Measurements from ENCODE around the gene ZNF138.
"Not testable (repeated sequence)": the region's sequence is repeated elsewhere in the genome, so short reads cannot be mapped to it uniquely, and the experiment has no call there.

Gene ZNF138

GRCh38 chr7:64794171-64794844, at the start of gene ZNF138:
ZNF138 (plus strand) TSS chr7:64794428; CDS start chr7:64794569, 141 bp downstream.
- DNase-seq: peak; percentile 93

- no peak for DNase-seq
Observed at GRCh38 chr7:64744680-64745079, 49.5 kb upstream of the ZNF138 start.

GRCh38 chr7:64747802-64748201, 46.4 kb upstream of the ZNF138 start:
- no peak for DNase-seq

- no peak for DNase-seq
Observed at GRCh38 chr7:64753032-64753431, 41.2 kb upstream of the ZNF138 start.

- no peak for DNase-seq
Observed at GRCh38 chr7:64755865-64756264, 38.4 kb upstream of the ZNF138 start.

- DNase-seq: no peak
Observed at GRCh38 chr7:64758151-64758550, 36.1 kb upstream of the ZNF138 start.

GRCh38 chr7:64768824-64769223, 25.4 kb upstream of the ZNF138 start:
- DNase-seq: no peak

GRCh38 chr7:64774204-64774842, 19.9 kb upstream of the ZNF138 start:
- DNase-seq: no peak

GRCh38 chr7:64775289-64775688, 18.9 kb upstream of the ZNF138 start:
- DNase-seq: no peak

GRCh38 chr7:64784842-64785241, 9.4 kb upstream of the ZNF138 start:
- not testable (repeated sequence) for DNase-seq

GRCh38 chr7:64787295-64787694, 6.9 kb upstream of the ZNF138 start:
- DNase-seq: no peak

- not testable (repeated sequence) for DNase-seq
Observed at GRCh38 chr7:64789241-64789640, 5.0 kb upstream of the ZNF138 start.

- no peak for DNase-seq
Observed at GRCh38 chr7:64793106-64793755, 997 bp upstream of the ZNF138 start.

- no peak for DNase-seq
Observed at GRCh38 chr7:64795176-64795575, 948 bp downstream of the ZNF138 start.

GRCh38 chr7:64799169-64799568, 4.9 kb downstream of the ZNF138 start:
- DNase-seq: not testable (repeated sequence)

- no peak for DNase-seq
Observed at GRCh38 chr7:64802699-64803098, 8.5 kb downstream of the ZNF138 start.

- peak; percentile 35 for DNase-seq
Observed at GRCh38 chr7:64807731-64808365, 13.6 kb downstream of the ZNF138 start.

- DNase-seq: no peak
Observed at GRCh38 chr7:64811767-64812166, 17.5 kb downstream of the ZNF138 start.

GRCh38 chr7:64830926-64831325, 36.7 kb downstream of the ZNF138 start:
- no peak for DNase-seq

GRCh38 chr7:64832136-64832535, 37.9 kb downstream of the ZNF138 start:
- DNase-seq: no peak

GRCh38 chr7:64834989-64835388, 40.8 kb downstream of the ZNF138 start:
- no peak for DNase-seq

- not testable (repeated sequence) for DNase-seq
Observed at GRCh38 chr7:64835856-64836255, 41.6 kb downstream of the ZNF138 start.

GRCh38 chr7:64838051-64838450, 43.8 kb downstream of the ZNF138 start:
- not testable (repeated sequence) for DNase-seq

GRCh38 chr7:64838691-64839090, 44.5 kb downstream of the ZNF138 start:
- no peak for DNase-seq

Measured in NCI-H226 (cell line).